GM19035 (cell line): ENCODE measurements around the gene RAB11FIP4.

Experiments
- ATAC-seq: cut with Tn5 transposase; IDR thresholded peaks from one replicate; pipeline ENCODE4 v1.9.1; 2021; ENCODE audit not compliant: unreplicated experiment

Gene RAB11FIP4

DNA sequence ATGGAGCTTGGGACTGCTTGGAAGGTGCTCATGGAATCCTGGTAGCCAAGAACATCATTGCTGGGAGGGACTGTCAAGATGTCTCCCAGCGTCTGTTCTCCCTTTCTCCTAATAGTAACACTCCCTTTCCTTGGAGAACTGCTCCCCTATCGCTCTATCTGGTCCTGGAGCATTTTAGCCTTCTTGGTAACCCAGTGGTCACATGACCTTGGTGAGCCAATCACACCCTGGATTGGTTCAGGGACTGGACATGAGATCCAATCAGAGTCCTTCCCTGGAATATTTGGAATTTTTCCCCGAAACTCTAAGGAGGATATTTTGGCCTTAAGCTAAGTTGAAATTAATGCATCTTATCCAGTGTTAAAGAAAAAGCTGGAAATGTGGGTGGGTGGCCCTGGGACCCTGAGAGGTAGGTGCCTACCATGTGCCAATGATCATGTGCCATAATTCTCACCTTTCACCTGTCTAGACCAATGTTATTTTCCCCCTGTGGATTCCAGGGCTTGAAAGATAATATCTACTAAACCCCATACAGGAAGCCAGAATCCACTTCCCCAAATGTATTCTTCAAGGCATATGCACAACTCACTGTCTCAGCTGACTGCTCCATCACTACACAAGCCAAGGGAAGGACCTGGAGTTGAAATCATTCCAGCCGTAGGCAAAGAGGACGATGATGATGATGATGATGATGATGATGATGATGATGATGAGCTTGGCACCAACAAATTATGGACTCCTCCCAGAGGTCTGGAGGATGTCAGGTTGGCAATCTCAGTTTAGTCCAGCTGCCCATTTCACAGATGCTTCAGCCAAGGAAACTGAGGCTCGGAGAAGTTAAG, 193.2 kb downstream of the RAB11FIP4 start:
- ATAC-seq: no peak

DNA sequence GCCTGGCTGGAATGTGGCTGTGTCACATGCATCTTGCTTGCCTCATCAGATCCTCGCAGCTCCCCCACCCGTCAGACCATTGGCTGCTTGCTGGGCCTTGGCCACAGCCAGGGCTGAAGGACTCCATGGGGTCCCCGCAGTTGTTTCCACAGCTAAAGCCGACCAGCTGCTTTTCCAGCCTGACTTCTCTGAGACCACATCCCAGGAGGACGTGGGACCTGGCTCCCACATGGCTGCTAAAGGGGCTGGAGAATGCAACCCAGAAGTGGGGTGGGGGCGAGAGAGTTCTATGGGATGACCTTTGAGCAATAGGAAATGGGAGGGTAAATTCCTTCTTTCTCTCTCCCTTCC, 193.8 kb downstream of the RAB11FIP4 start:
- ATAC-seq: no peak

DNA sequence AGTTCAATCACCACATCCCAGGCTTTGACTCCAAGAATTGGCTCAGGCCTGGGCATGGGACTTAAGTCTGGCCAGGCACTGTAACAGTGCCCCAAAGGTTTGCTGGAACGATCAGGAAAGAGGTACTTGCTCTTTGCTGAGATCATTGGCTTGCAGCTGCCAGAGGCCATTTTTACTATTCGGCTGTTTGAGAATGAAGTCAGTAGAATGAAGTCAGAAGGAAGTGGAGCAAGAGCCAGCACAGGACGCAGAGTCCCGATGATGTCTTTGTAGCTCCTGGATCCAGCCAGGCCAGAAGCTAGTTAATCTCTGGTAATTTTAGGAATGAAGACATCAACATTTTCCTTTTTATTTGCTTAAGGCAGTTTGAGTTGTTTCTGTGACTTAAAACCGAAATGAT, 195.5 kb downstream of the RAB11FIP4 start:
- no peak for ATAC-seq

DNA sequence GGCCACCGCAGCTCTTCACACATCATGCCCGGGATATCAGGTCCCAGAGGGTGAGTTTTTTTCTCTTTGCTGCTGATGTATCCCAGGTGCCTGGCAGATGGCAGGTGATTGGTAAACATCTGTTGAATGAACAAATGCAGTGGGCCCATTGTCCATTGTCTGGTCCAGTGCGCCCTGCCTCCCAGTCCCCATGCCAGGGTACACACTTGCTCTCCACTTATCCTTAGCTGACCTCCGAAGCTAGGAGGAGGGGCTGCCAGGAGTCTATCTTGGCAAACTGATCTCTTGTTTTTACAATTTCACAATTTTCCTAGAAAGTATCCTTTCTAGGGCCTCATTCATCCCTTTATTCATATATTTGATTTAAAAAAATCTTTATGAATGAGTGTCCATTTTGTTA, 196.0 kb downstream of the RAB11FIP4 start:
- ATAC-seq: no peak
